ENCODE data around the gene PCDHGB3.
A peak's percentile ranks its signal among the peaks of the same experiment; 100 is the strongest.
"Not testable (repeated sequence)": the region's sequence is repeated elsewhere in the genome, so short reads cannot be mapped to it uniquely, and the experiment has no call there.

PCDHGB3 gene

GRCh38 chr5:141392429-141393198, 22.6 kb downstream of the PCDHGB3 start, which contains the start of gene PCDHGA8:
PCDHGA8 (plus strand) TSS chr5:141392633; CDS start chr5:141392814, 181 bp downstream.
- peak; percentile 15 for DNase-seq (ENCODE audit: low spot score)

- DNase-seq (ENCODE audit: low spot score) = no peak
Observed at GRCh38 chr5:141393267-141393666, 23.2 kb downstream of the PCDHGB3 start.

DNA sequence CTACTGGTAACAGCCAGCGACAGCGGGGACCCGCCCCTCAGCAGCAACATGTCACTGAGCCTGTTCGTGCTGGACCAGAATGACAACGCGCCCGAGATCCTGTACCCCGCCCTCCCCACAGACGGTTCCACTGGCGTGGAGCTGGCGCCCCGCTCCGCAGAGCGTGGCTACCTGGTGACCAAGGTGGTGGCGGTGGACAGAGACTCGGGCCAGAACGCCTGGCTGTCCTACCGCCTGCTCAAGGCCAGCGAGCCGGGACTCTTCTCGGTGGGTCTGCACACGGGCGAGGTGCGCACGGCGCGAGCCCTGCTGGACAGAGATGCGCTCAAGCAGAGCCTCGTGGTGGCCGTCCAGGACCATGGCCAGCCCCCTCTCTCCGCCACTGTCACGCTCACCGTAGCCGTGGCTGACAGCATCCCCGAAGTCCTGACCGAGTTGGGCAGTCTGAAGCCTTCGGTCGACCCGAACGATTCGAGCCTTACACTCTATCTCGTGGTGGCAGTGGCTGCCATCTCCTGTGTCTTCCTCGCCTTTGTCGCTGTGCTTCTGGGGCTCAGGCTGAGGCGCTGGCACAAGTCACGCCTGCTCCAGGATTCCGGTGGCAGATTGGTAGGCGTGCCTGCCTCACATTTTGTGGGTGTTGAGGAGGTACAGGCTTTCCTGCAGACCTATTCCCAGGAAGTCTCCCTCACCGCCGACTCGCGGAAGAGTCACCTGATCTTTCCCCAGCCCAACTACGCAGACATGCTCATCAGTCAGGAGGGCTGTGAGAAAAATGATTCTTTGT, 24.6 kb downstream of the PCDHGB3 start:
- DNase-seq (ENCODE audit: low spot score) = not testable (repeated sequence)

GRCh38 chr5:141397756-141398551, 27.9 kb downstream of the PCDHGB3 start, which contains the start of gene PCDHGB5:
PCDHGB5 (plus strand) TSS chr5:141397947; CDS start chr5:141398128, 181 bp downstream.
- DNase-seq (ENCODE audit: low spot score) = peak; percentile 39

GRCh38 chr5:141398608-141399007, 28.6 kb downstream of the PCDHGB3 start:
- DNase-seq (ENCODE audit: low spot score) = no peak

DNA sequence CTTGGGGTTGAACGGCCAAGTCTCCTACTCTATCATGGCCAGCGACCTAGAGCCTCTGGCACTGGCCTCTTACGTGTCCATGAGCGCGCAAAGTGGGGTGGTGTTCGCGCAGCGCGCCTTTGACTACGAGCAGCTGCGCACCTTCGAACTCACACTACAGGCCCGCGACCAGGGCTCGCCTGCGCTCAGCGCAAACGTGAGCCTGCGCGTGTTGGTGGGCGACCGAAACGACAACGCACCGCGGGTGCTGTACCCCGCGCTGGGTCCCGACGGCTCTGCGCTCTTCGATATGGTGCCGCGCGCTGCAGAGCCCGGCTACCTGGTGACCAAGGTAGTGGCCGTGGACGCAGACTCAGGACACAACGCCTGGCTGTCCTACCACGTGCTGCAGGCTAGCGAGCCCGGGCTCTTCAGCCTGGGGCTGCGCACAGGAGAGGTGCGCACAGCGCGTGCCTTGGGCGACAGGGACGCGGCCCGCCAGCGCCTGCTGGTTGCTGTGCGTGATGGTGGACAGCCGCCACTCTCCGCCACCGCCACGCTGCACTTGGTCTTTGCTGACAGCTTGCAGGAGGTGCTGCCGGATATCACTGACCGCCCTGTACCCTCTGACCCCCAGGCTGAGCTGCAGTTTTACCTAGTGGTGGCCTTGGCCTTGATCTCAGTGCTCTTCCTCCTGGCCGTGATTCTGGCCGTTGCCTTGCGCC, 29.7 kb downstream of the PCDHGB3 start:
- no peak for DNase-seq (ENCODE audit: low spot score)

DNA sequence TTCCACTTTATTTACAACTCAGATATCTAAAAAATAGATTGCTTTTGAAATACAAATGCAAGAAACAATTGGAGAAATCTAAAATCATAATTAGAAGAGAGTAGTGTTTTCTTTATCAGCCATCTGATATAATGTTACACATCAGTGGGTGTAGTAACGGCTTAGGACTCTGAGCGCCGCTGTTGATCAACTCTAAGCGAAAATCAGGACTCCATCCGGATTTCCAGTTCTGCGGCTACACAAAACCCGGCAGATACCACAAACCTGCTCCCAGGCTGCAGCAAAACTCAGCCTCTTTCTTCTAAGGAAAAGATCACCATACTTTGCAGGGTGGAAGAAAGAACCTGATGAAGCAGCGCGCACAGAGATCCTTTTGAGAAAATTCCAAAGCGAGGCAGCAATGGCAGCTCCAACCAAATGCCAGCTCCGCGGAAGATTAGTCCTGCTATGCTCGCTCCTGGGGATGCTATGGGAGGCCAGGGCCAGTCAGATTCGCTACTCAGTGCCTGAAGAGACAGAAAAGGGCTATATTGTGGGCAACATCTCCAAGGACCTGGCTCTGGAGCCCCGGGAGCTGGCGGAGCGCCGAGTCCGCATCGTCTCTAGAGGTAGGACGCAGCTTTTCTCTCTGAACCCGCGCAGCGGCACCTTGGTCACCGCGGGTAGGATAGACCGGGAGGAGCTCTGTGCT, 32.7 kb downstream of the PCDHGB3 start, which contains the start of gene PCDHGA9:
Gene PCDHGA9, plus strand, starts transcription at position 226 of the 691 bp plus-strand sequence. Its CDS starts 175 bp downstream, at position 401.
- DNase-seq (ENCODE audit: low spot score) = peak; percentile 51

DNA sequence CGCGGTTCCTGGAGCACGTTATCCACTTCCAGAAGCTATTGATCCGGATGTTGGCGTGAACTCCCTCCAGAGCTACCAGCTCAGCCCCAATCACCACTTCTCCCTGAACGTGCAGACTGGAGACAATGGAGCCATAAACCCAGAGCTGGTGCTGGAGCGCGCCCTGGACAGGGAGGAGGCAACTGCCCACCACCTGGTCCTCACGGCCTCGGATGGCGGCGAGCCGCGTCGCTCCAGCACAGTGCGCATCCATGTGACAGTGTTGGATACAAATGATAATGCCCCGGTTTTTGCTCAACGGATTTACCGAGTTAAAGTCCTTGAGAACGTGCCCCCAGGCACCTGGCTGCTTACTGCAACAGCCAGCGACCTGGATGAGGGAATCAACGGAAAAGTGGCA, 33.3 kb downstream of the PCDHGB3 start:
- DNase-seq (ENCODE audit: low spot score) = no peak

GRCh38 chr5:141407790-141408505, 37.9 kb downstream of the PCDHGB3 start, which contains the start of gene PCDHGB6:
PCDHGB6 (plus strand) TSS chr5:141408021; CDS start chr5:141408203, 182 bp downstream.
- DNase-seq (ENCODE audit: low spot score) = not testable (repeated sequence)

DNA sequence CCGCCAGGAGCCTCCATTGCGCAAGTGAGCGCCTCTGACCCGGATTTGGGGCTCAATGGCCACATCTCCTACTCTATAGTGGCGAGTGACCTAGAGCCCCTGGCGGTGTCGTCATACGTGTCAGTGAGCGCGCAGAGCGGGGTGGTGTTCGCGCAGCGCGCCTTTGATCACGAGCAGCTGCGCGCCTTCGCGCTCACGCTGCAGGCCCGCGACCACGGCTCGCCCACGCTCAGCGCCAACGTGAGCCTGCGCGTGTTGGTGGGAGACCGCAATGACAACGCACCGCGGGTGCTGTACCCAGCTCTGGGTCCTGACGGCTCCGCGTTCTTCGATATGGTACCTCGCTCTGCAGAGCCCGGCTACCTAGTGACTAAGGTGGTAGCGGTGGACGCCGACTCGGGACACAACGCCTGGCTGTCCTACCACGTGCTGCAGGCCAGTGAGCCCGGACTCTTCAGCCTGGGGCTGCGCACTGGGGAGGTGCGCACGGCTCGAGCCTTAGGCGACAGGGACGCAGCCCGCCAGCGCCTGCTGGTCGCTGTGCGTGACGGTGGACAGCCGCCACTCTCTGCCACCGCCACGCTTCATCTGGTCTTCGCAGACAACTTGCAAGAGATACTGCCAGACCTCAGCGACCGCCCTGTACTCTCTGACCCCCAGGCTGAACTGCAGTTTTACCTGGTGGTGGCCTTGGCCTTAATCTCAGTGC, 39.7 kb downstream of the PCDHGB3 start:
- no peak for DNase-seq (ENCODE audit: low spot score)

DNA sequence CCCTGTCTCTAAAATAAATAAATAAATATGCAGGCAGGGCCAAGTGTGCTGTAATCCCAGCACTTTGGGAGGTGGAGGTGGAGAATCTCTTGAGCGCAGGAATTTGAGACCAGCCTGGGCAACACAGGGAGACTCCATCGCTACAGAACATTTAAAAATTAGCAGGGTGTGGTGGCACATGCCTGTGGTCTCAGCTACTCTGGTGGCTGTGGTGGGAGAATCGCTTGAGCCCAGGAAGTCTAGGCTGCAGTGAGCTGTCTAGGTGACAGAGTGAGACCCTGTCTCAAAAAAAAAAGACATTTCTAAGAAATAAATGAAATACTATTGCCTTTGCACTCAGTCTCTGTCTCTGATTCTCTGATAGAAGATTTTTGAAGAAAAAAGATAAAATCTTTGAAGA, 41.5 kb downstream of the PCDHGB3 start:
- no peak for DNase-seq (ENCODE audit: low spot score)

- DNase-seq (ENCODE audit: low spot score) = peak; percentile 79
Observed at GRCh38 chr5:141412854-141413539, 43.0 kb downstream of the PCDHGB3 start, which contains the start of gene PCDHGA10. PCDHGA10 (plus strand) TSS chr5:141412987; CDS start chr5:141413176, 189 bp downstream.

DNA sequence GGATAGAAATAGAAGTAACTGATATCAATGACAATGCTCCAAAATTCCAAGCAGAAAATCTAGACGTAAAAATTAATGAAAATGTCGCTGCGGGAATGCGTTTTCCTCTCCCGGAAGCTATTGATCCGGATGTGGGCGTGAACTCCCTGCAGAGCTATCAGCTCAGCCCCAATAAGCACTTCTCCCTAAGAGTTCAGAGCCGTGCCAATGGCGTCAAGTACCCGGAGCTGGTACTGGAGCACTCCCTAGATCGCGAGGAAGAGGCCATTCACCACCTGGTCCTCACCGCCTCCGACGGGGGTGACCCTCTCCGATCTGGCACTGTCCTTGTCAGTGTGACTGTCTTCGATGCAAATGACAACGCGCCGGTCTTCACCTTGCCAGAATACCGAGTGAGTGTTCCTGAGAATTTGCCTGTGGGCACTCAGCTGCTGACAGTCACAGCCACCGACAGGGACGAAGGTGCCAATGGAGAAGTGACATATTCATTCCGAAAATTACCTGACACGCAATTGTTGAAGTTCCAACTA, 43.6 kb downstream of the PCDHGB3 start:
- peak; percentile 61 for DNase-seq (ENCODE audit: low spot score)

GRCh38 chr5:141414548-141415274, 44.7 kb downstream of the PCDHGB3 start:
- not testable (repeated sequence) for DNase-seq (ENCODE audit: low spot score)

GRCh38 chr5:141415275-141415618, 45.2 kb downstream of the PCDHGB3 start:
- DNase-seq (ENCODE audit: low spot score) = not testable (repeated sequence)

GRCh38 chr5:141417494-141418172, 47.6 kb downstream of the PCDHGB3 start, which contains the start of gene PCDHGB7:
PCDHGB7 (plus strand) TSS chr5:141417677; CDS start chr5:141417860, 183 bp downstream.
- peak; percentile 77 for DNase-seq (ENCODE audit: low spot score)

Data from GM03348 (cell line).